ENCODE data around the gene ZFC3H1. TPM values are rescaled to one million over a fixed set of nuclear protein-coding genes. Genes with fewer than 3 reads are reported as not detected.

The ZFC3H1 gene
- total RNA-seq, 1 experiment from 2014 or later = 48.7 TPM

GRCh38 chr12:71562676-71563595 is 100.7 kb downstream of the ZFC3H1 start:
- peaks cover 26% of the 10 kb centered on the region for H3K4me1 ChIP-seq (ENCODE audit: insufficient read depth, low read length, poor library complexity, severe bottlenecking)
- no peaks in the 10 kb centered on the region for H3K9me3 ChIP-seq (ENCODE audit: low read depth, low read length, poor library complexity, severe bottlenecking)
- DNase-seq (ENCODE audit: low spot score) = peak; percentile 52
- no peaks in the 10 kb centered on the region for H3K36me3 ChIP-seq (ENCODE audit: insufficient read depth, low read length, poor library complexity, severe bottlenecking)
- intact Hi-C loops (cut with micrococcal nuclease; ENCODE audit: unreplicated experiment) = no loop called here
- no peak overlapping the region for H3K27ac ChIP-seq (ENCODE audit: low read depth, low read length, poor library complexity, severe bottlenecking)
- ChIA-PET POLR2A (ENCODE audit: low non-redundant PET) (no interaction called here), CTCF (no interaction called here)
- H3K4me3 ChIP-seq (ENCODE audit: low read depth, low read length, poor library complexity, severe bottlenecking) = no peak overlapping the region
- no TSS peak for BruUV-seq (replicated peaks)
- no peaks in the 10 kb centered on the region for H3K27me3 ChIP-seq (replicated peaks; ENCODE audit: insufficient read depth, low read depth, low read length, poor library complexity)
- TF ChIP-seq CTCF (conservative IDR thresholded peaks at IDR 0.05; ENCODE audit: low read depth, low read length) (no peak), EZH2 (IDR thresholded peaks at IDR 0.05; ENCODE audit: borderline replicate concordance, low read depth, low read length, poor library complexity, severe bottlenecking) (no peak)

Other genes with a start within 250 kb of the ZFC3H1 start
- 4.5 and 5.5 TPM in 2 replicates for gene LGR5, start 224.1 kb downstream of the ZFC3H1 start, total RNA-seq (2021)
- 7.7 TPM in 2 replicates for gene THAP2, start 453 bp upstream of the ZFC3H1 start, total RNA-seq (2021)
- 52.6 and 56.3 TPM in 2 replicates for gene TMEM19, start 22.2 kb upstream of the ZFC3H1 start, total RNA-seq (2021)
- gene RAB21, start 91.0 kb upstream of the ZFC3H1 start, total RNA-seq (2021) = 105 and 109 TPM in 2 replicates
- 138 and 160 TPM in 2 replicates for gene TBC1D15, start 175.9 kb upstream of the ZFC3H1 start, total RNA-seq (2021)